IPS-18a (cell line): ENCODE measurements around the gene GPR75.

Experiments
- H3K27ac ChIP-seq: one replicate; pipeline ENCODE4 v1.5.1; 2013; ENCODE audit warnings: low read length
- H3K27me3 ChIP-seq: one replicate; pipeline ENCODE4 v1.6.1; 2013; ENCODE audit warnings: mild to moderate bottlenecking, low read length; ENCODE audit not compliant: control insufficient read depth, insufficient read depth
- H3K36me3 ChIP-seq: one replicate; pipeline ENCODE4 v1.6.1; 2013; ENCODE audit warnings: low read depth, low read length; ENCODE audit not compliant: control insufficient read depth
- H3K4me1 ChIP-seq: one replicate; pipeline ENCODE4 v1.6.1; 2013; ENCODE audit warnings: low read depth, low read length; ENCODE audit not compliant: control insufficient read depth
- H3K4me3 ChIP-seq: one replicate; pipeline ENCODE4 v1.5.1; 2013; ENCODE audit warnings: low read length
- H3K9ac ChIP-seq: one replicate; pipeline ENCODE4 v1.6.1; 2013; ENCODE audit warnings: mild to moderate bottlenecking, low read length, moderate library complexity
- H3K9me3 ChIP-seq: one replicate; pipeline ENCODE4 v1.6.1; 2013; ENCODE audit warnings: low read depth, low read length; ENCODE audit not compliant: control insufficient read depth

The GPR75 gene

GRCh38 chr2:53877556-53877955 lies 17.8 kb upstream of the GPR75 start:
- no peaks in the 10 kb centered on the region for H3K9me3 ChIP-seq
- no peak overlapping the region for H3K4me3 ChIP-seq
- H3K4me1 ChIP-seq = no peaks in the 10 kb centered on the region
- no peak overlapping the region for H3K27ac ChIP-seq
- peaks cover 43% of the 10 kb centered on the region for H3K36me3 ChIP-seq
- no peaks in the 10 kb centered on the region for H3K27me3 ChIP-seq
- no peak overlapping the region for H3K9ac ChIP-seq

- Histone ChIP-seq H3K27me3 (no peaks in the 10 kb centered on the region), H3K9ac (no peak overlapping the region), H3K9me3 (no peaks in the 10 kb centered on the region), H3K4me3 (no peak overlapping the region), H3K36me3 (peaks cover 40% of the 10 kb centered on the region), H3K27ac (no peak overlapping the region), H3K4me1 (no peaks in the 10 kb centered on the region)
Observed at GRCh38 chr2:53877112-53877511, 17.3 kb upstream of the GPR75 start.

DNA sequence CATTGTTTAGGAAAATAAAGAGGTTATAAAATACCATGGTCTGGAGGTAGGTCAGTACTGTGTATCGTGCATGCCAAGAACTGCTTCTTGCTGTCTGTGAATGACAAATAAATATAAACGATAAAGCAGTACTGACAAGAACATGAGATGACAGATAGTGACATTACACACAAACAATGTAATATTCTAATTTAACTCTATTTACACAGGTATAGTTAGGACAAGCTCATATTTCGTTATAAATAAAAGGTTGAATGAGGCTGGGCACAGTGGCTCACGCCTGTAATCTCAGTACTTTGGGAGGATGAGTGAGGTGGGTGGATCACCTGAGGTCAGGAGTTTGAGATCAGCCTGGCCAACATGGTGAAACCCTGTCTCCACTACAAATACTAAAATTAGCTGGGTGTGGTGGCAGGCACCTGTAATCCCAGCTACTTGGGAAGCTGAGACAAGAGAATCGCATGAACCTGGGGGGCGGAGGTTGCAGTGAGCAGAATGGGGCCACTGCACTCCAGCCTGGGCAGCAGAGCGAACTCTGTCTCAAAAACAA lies 14.7 kb upstream of the GPR75 start:
- H3K4me1 ChIP-seq = no peaks in the 10 kb centered on the region
- H3K4me3 ChIP-seq = no peak overlapping the region
- H3K27me3 ChIP-seq = no peaks in the 10 kb centered on the region
- H3K27ac ChIP-seq = no peak overlapping the region
- no peaks in the 10 kb centered on the region for H3K9me3 ChIP-seq
- no peak overlapping the region for H3K9ac ChIP-seq
- peaks cover 44% of the 10 kb centered on the region for H3K36me3 ChIP-seq

GRCh38 chr2:53867773-53868172 lies 8.0 kb upstream of the GPR75 start:
- H3K4me3 ChIP-seq = no peak overlapping the region
- H3K36me3 ChIP-seq = peaks cover 45% of the 10 kb centered on the region
- no peaks in the 10 kb centered on the region for H3K9me3 ChIP-seq
- H3K9ac ChIP-seq = no peak overlapping the region
- no peak overlapping the region for H3K27ac ChIP-seq
- H3K27me3 ChIP-seq = no peaks in the 10 kb centered on the region
- no peaks in the 10 kb centered on the region for H3K4me1 ChIP-seq

GRCh38 chr2:53867169-53867568 lies 7.4 kb upstream of the GPR75 start:
- no peaks in the 10 kb centered on the region for H3K9me3 ChIP-seq
- H3K9ac ChIP-seq = no peak overlapping the region
- no peaks in the 10 kb centered on the region for H3K27me3 ChIP-seq
- H3K4me1 ChIP-seq = no peaks in the 10 kb centered on the region
- H3K4me3 ChIP-seq = no peak overlapping the region
- H3K36me3 ChIP-seq = peaks cover 44% of the 10 kb centered on the region
- H3K27ac ChIP-seq = no peak overlapping the region

- Histone ChIP-seq H3K9ac (no peak overlapping the region), H3K4me1 (no peaks in the 10 kb centered on the region), H3K27me3 (no peaks in the 10 kb centered on the region), H3K27ac (no peak overlapping the region), H3K9me3 (no peaks in the 10 kb centered on the region), H3K36me3 (peaks cover 39% of the 10 kb centered on the region), H3K4me3 (no peak overlapping the region)
Observed at GRCh38 chr2:53865962-53866361, 6.2 kb upstream of the GPR75 start.

DNA sequence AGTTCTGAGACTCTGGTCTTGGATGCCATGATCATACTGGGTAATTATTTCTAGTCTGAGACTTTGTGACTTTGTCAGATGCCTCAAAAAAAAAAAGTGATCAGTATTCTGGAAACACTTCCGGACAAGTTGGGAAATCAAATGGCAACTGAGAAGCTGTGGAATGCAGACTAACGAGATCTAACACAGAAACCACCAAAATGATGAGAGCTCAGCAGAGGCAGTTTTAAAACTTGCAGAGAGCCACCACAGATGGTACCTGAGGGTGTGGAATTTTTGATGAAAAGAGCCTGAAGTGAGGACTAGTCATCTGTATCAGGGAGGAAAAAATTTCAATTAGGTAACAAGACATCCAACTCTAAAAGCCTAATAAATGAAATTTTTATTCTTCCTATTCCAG lies 5.5 kb upstream of the GPR75 start:
- Histone ChIP-seq H3K27ac (no peak overlapping the region), H3K9ac (no peak overlapping the region), H3K4me3 (no peak overlapping the region), H3K4me1 (peaks cover 3% of the 10 kb centered on the region), H3K36me3 (peaks cover 37% of the 10 kb centered on the region), H3K27me3 (no peaks in the 10 kb centered on the region), H3K9me3 (no peaks in the 10 kb centered on the region)

- Histone ChIP-seq H3K36me3 (peaks cover 33% of the 10 kb centered on the region), H3K9me3 (no peaks in the 10 kb centered on the region), H3K9ac (no peak overlapping the region), H3K27me3 (no peaks in the 10 kb centered on the region), H3K4me1 (peaks cover 3% of the 10 kb centered on the region), H3K4me3 (no peak overlapping the region), H3K27ac (no peak overlapping the region)
Observed at GRCh38 chr2:53863538-53864227, 3.9 kb upstream of the GPR75 start.

DNA sequence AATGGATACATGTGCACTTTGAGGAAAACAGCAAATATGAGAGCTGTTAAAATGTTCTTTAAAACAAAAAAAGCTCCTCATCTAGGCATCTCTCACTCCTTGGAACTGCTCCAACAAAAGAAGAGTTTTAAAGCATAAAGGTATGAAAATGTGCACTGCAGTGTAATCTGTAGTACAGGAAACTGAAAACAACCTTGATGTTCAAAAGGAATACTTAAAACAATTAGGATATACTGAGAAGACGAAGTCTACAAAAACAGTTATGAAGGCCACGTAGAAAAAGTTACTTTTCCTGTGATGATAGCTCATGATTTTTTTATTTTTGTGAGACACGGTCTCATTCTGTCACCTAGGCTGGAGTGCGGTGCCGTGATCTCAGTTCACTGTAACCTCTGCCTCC lies 2.1 kb upstream of the GPR75 start:
- no peak overlapping the region for H3K27ac ChIP-seq
- no peak overlapping the region for H3K4me3 ChIP-seq
- no peak overlapping the region for H3K9ac ChIP-seq
- H3K36me3 ChIP-seq = peaks cover 27% of the 10 kb centered on the region
- H3K27me3 ChIP-seq = no peaks in the 10 kb centered on the region
- no peaks in the 10 kb centered on the region for H3K9me3 ChIP-seq
- H3K4me1 ChIP-seq = peaks cover 3% of the 10 kb centered on the region

DNA sequence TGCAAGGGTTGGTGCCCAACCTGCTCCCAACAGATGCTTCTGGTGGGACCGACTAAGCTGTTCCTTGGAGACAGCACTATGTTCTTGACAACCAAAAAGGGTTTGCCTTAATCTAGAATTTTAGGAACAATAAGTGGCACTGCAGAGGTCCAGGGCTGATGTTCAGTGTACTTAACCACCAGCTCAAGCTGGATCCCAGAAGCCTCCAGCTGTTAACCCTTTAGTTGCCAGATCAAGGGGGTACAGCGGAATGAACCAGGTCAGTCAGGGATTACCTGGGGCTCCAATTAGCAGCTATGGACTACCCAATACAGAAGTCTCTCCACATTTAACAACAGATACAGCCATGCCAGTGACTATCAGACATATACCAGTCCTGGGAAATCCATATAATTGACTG lies 3.5 kb downstream of the GPR75 start:
- Histone ChIP-seq H3K9ac (no peak overlapping the region), H3K27ac (no peak overlapping the region), H3K9me3 (no peaks in the 10 kb centered on the region), H3K27me3 (no peaks in the 10 kb centered on the region), H3K4me3 (no peak overlapping the region), H3K36me3 (peaks cover 15% of the 10 kb centered on the region), H3K4me1 (peaks cover 3% of the 10 kb centered on the region)

DNA sequence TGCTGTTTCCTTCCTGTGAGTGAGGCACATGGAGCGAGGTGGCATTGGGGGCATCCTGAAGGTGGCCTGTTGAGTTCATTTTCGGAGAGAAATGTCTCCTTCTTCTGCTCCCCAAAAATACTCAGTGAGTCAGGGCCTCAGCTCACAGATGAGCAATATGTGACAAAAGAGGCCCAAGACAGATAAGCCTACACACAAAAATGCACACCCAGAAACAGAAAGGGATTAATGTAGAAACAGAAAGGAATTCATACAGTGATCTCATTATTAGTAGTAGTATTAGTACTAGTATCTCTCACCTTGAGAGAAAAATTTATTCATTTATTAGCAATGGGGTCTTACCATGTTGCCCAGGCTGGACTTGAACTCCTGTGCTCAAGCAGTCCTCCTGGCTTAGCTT lies 5.1 kb downstream of the GPR75 start:
- no peak overlapping the region for H3K4me3 ChIP-seq
- H3K27me3 ChIP-seq = no peaks in the 10 kb centered on the region
- H3K27ac ChIP-seq = no peak overlapping the region
- H3K4me1 ChIP-seq = no peaks in the 10 kb centered on the region
- H3K36me3 ChIP-seq = peaks cover 15% of the 10 kb centered on the region
- H3K9me3 ChIP-seq = no peaks in the 10 kb centered on the region
- no peak overlapping the region for H3K9ac ChIP-seq

DNA sequence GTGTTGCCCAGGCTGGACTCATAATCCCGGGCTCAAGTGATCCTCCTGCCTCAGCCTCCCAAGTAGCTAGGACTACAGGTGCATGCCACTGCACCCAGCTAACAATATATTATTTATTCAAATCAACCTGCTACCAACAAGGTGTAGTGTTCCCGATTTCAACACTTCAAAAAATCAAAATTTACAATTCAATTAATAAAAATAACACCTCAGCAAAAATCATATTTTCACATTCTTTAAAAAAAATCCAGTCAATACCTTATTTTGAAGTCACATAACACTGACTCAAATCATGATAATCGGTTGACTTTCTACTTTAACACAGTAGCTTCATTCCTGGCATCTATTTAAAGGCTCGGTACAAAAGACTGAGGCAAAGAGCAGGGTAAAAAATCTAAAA lies 7.2 kb downstream of the GPR75 start:
- no peak overlapping the region for H3K9ac ChIP-seq
- no peaks in the 10 kb centered on the region for H3K4me1 ChIP-seq
- H3K9me3 ChIP-seq = no peaks in the 10 kb centered on the region
- no peak overlapping the region for H3K27ac ChIP-seq
- no peaks in the 10 kb centered on the region for H3K27me3 ChIP-seq
- H3K4me3 ChIP-seq = no peak overlapping the region
- peaks cover 15% of the 10 kb centered on the region for H3K36me3 ChIP-seq
